Measurements from ENCODE around the gene KIRREL3.

KIRREL3 gene

GRCh38 chr11:126583594-126584427 lies 416.8 kb downstream of the KIRREL3 start:
- DNase-seq (ENCODE audit: low read depth): no peak
- no peak overlapping the region for H3K4me3 ChIP-seq (ENCODE audit: low read length)
- no peak for TF ChIP-seq CTCF (IDR thresholded peaks at IDR 0.05; ENCODE audit: insufficient read depth, low read depth, low read length, missing control alignments)

GRCh38 chr11:126583101-126583500 lies 417.5 kb downstream of the KIRREL3 start:
- TF ChIP-seq CTCF (IDR thresholded peaks at IDR 0.05; ENCODE audit: insufficient read depth, low read depth, low read length, missing control alignments): no peak

DNA sequence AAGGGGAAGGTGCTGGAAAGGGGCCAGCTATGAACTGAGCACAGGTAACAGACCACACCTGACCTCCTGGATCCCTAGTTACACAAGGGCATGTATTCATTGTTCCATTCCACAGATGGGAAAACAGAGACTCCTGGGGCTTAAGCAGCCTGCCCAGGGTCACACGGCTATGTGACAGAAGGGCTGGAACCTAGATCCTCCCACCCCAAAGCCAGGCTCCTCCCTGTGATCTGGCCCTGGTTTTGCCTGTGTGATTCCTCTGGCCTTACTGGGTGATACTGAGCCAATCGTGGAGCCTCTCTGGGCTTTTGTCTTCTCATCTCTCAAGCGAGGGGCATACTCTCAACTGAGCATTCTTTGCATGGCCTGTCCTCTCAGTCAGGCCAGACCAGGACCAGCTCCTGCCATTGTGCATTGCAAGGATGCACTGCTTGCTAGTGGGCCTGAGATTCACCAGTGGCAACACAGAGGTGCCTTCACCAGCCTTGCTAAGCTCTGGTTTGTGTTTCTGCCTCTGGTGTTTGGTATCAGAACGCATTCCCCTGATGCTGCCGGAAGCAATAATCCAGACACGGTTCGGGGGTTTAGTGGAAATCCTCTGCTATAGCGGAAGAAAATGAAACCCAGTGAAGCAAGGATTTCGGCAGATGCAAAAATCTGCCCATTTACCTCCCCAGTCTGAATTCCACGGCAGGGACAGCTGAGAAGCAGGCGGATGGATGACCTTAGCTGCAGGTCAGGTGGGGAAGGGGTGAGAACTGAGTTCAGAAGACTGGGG lies 418.5 kb downstream of the KIRREL3 start:
- no peak overlapping the region for H3K4me3 ChIP-seq (ENCODE audit: low read length)
- TF ChIP-seq CTCF (IDR thresholded peaks at IDR 0.05; ENCODE audit: insufficient read depth, low read depth, low read length, missing control alignments): no peak
- DNase-seq (ENCODE audit: low read depth): no peak

More at GRCh38 chr11:126583101-126583500, 417.5 kb downstream of the KIRREL3 start:
- no peak for DNase-seq (ENCODE audit: low read depth)
- no peak overlapping the region for H3K4me3 ChIP-seq (ENCODE audit: low read length)

DNA sequence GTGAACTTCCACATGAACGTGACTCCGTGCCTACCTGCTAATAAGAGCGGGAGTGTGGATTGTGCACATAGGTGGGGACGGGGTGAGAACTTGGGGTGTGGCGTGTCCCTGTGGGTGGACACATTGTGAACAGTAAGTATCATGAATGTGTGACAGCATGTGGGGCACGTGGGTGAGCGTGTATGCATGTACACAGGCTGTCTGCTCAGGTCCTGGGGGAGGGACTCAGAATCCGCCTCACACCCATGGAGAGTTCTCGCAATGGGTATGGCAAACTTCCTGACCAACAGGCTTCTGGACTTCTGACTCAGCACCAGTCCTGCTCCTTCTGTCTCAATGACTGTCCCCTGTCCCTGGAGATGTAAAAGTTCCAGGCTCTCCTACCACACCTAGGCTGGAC lies 422.1 kb downstream of the KIRREL3 start:
- TF ChIP-seq CTCF (IDR thresholded peaks at IDR 0.05; ENCODE audit: insufficient read depth, low read depth, low read length, missing control alignments): no peak

GRCh38 chr11:126578021-126578420 lies 422.5 kb downstream of the KIRREL3 start:
- no peak for TF ChIP-seq CTCF (IDR thresholded peaks at IDR 0.05; ENCODE audit: insufficient read depth, low read depth, low read length, missing control alignments)
- DNase-seq (ENCODE audit: low read depth): no peak
- no peak overlapping the region for H3K4me3 ChIP-seq (ENCODE audit: low read length)

More for the DNA sequence above, 422.1 kb downstream of the KIRREL3 start:
- no peak overlapping the region for H3K4me3 ChIP-seq (ENCODE audit: low read length)
- DNase-seq (ENCODE audit: low read depth): peak; percentile 18

DNA sequence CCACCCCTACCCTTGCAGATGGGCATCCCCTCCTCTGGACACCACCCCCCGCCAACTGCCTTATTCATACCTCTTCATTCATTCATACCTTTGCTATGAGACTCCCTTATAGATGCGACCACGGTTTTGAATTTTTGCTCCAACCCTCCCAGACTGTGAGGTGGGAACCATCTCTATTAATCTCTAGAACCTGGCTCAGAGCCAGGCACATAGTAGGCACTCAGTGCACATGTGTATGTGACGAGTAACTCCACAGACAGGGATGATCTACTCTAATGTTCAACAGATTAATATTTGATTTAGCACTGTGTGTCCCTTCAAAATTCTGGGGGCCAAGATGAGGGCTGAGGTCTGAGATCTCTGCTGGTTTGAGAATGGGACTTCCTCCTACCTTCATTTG lies 424.7 kb downstream of the KIRREL3 start:
- DNase-seq (ENCODE audit: low read depth): no peak
- no peak overlapping the region for H3K4me3 ChIP-seq (ENCODE audit: low read length)
- TF ChIP-seq CTCF (IDR thresholded peaks at IDR 0.05; ENCODE audit: insufficient read depth, low read depth, low read length, missing control alignments): no peak

Measured in epithelial cell of esophagus (primary cell).